ENCODE data around the gene CCDC91.
"Not testable (repeated sequence)": the region's sequence is repeated elsewhere in the genome, so short reads cannot be mapped to it uniquely, and the experiment has no call there.

Gene CCDC91

DNA sequence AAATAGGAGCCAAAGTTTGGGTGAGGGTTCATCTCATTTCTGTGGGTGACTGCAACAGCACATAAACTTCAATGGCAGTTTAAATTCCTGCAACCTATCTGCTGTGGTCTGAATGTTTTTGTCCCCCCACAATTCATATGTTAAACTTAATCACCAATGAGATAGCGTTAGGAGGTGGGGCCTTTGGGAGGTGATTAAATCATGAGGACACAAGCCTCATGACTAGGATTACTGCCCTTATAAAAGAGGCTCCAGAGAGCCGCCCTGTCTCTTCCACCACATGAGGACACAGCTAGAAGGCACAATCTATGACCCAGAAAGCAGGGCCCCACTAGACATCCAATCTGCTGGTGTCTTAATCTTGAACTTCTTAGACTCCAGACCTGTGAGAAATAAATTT lies 3.8 kb upstream of the CCDC91 start:
- no peak for DNase-seq

DNA sequence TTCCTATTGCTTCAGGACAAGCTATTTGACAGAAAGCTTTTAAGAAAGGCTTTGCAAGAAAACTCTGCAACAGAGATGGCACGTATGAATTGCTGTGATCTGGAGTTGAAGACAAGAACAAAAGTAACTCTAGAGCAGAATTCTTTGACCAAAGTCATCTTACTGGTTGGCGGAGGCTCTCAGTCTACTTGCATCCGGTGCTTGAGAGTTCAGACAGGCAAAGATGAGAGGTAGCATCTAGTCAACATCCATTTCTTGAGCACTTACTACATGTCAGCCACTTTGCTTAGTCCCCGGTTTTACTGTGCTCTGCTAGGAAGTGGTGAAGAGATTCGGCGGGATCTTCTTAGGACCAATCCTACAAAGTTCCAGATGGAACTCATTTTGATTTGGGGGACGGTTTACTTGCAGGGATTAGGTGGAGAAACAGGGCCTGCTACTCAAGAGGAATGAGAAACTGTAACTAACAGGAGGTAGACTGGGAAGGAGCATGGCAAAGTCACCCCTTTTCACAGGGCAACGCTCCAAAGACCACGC lies 404 bp upstream of the CCDC91 start:
- DNase-seq: peak; percentile 15

GRCh38 chr12:28191051-28192048 lies 1.1 kb downstream of the CCDC91 start:
- peak; percentile 64 for DNase-seq

DNA sequence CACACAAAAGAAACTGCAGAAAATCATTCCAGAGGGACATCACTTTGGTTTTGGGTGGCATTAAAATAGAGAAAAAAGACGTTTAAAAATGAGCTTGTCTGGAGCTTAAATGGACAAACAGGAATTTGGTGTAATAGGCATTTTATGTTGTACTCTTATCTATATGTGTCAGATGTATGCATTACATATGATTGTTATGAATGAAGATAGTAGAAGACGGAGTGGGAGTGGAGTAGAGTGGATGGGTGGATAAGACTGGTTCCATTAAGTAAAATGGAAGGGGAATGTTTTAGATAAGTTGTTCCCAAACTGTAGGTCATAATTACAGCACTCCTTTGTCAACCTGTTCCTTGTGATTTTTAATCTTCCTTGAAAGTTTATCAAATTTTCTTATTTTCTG lies 1.9 kb downstream of the CCDC91 start:
- no peak for DNase-seq

DNA sequence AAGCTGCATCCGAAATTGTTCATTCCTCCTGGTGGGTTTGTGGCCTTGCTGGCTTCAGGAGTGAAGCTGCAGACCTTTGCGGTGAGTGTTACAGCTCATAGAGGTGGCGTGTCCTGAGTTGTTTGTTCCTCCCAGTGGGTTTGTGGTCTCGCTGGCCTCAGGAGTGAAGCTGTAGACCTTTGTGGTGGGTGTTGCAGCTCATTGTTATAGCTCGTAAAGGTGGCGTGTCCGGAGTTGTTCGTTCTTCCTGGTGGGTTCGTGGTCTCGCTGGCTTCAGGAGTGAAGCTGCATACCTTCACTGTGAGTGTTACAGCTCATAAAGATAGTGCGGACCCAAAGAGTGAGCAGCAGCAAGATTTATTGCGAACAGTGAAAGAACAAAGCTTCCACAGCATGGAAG lies 4.4 kb downstream of the CCDC91 start:
- DNase-seq: not testable (repeated sequence)

DNA sequence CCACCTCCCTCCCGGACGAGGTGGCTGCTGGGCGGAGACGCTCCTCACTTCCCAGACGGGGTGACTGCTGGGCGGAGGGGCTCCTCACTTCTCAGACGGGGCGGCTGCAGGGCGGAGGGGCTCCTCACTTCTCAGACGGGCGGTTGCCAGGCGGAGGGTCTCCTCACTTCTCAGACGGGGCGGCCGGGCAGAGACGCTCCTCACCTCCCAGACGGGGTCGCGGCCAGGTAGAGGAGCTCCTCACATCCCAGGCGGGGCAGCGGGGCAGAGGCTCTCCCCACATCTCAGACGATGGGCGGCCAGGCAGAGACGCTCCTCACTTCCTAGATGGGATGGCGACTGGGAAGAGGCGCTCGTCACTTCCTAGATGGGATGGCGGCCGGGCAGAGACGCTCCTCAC lies 10.9 kb downstream of the CCDC91 start:
- not testable (repeated sequence) for DNase-seq

DNA sequence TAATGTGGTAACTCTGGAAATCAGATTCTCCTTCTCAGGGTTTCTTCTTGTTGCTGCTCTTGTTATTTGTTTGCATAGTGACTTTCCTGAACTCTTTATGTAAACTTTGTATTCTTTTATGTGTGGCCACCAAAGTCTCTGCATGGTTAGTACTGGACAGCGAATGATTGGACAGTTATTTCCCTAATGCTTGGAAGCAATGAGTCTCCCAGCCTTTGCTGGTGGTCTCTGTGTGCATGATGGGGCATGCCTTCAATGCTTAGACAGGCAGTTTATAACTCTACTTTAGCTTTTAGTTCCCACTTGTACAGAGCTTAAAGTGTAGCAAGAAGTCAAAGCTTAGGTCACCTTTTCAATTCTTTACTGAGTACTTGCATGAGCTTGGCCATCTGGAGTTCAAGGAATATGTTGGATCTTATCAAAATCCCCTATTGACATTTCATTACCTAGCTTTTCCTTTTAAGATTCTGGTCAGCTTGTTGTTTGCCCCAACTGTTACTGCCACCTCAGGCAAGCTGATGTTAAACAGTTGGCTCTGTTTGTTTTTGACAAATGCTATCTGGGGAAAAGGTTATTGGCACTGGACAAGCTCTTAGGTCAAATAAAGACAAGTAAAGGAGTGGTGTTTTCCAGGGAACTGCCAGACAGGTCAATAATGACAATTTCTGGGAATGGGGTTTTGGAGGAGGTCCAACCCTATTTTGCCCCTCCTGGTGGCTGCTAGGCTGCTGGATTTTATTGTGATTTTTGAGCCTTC lies 12.3 kb downstream of the CCDC91 start:
- DNase-seq: no peak

GRCh38 chr12:28209782-28210181 lies 19.5 kb downstream of the CCDC91 start:
- DNase-seq: no peak

- DNase-seq: no peak
These were observed 21.9 kb downstream of the CCDC91 start for GRCh38 chr12:28212182-28212581.

DNA sequence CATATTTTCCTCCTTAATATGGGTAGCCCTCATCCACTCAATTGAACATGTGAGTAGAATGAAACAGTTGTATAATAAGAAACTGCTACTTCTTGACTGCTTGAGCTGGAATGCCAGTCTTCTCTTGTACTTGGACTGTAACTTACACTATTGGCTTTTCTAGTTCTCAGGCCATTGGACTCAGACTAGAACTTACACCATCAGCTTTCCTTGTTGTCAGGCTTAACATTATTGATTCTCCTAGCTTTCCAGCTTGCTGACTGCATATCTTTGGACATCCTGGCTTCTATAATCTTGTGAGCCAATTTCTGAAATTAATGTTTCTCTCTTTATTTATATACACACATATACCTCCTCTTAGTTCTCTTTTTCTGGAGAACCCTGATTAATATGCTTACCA lies 24.8 kb downstream of the CCDC91 start:
- DNase-seq: no peak

DNA sequence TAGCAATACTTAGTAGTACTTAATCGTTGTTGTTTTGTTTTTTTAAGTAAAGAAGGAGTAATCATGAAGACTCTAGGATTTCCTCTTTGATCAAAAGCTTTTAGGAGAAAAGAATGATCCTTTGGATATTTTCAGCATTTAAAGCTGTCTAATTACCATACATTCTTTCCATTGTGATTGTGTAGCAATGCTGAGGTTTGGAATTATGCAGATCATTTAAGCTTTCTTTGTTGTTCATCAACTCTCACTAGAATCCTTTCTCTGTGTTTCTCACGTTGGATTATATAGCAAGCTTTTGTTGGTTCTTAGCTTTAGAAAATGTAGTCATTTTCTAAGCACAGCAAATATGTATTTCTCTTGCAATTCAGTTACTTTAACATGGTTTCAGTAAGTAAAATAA lies 25.8 kb downstream of the CCDC91 start:
- no peak for DNase-seq

- no peak for DNase-seq
These were observed 27.5 kb downstream of the CCDC91 start for GRCh38 chr12:28217805-28218204.

- no peak for DNase-seq
These were observed 28.6 kb downstream of the CCDC91 start for GRCh38 chr12:28218875-28219274.

DNA sequence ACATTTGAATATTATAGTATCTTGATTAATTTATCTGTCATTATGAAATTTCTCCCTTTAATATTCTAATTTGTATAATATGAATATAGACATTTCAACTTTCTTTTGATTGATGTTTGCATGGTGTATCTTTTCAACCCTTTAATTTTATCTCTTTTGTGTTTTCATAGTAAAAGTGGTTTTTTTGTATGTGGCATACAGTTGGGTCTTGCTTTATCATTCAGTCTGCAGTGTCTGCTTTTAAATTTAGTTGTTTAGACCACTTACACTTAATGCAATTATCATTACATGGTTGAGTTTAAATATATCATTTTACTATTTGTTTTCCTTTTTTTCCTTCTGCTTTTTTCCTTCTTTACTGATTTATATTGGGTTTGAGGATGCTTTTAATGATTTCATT lies 29.6 kb downstream of the CCDC91 start:
- no peak for DNase-seq

DNA sequence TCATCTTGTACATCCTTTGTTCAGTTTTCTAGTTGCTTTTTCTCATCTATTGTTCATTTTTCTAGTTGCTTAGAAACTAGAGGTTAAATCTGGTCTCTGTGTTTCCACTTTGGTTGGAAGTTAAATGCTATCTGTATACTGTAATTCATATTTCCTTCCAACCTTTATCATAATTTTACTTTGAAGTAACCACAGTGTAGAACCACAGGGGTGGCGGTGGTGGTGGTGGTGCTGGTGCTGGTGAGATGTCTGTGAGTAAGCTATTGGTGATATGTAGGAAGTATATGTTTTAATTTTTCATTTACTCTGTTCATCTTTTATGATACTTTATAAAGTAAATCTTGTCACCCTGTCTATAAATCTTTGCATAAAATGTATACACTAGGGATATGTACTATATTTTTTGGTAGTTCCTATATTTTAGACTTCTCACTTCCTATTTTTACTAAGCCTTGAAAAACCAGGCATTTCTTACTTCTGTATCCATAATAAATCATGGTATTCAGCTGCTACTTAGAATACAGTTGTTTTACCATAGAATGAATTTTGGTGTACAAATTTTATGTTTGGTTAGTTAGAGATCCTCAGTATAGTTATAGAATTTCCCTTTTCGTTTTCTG lies 31.9 kb downstream of the CCDC91 start:
- peak; percentile 76 for DNase-seq

GRCh38 chr12:28223025-28223554 lies 32.8 kb downstream of the CCDC91 start:
- peak; percentile 77 for DNase-seq

DNA sequence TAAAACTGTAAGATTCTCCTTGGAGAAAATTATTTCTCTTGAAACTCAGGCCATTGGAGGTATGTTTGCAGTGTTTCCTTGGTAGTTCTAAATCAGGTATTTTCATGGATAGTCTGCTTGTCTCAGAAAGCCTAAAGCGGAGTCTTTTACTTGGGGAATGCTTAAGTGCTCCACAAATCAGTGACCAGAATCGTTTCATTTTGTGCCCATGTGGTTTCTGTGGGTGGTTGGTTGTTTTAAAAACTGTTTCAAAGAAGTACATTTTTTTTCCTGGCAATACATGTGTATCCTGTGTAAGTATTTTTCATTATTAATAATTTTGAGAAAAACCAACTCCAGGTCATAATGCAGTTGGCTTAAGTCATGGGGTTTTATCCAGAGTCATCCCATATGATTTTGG lies 33.6 kb downstream of the CCDC91 start:
- peak; percentile 74 for DNase-seq

- no peak for DNase-seq
These were observed 36.4 kb downstream of the CCDC91 start for GRCh38 chr12:28226705-28227104.

GRCh38 chr12:28227251-28227650 lies 37.0 kb downstream of the CCDC91 start:
- no peak for DNase-seq

DNA sequence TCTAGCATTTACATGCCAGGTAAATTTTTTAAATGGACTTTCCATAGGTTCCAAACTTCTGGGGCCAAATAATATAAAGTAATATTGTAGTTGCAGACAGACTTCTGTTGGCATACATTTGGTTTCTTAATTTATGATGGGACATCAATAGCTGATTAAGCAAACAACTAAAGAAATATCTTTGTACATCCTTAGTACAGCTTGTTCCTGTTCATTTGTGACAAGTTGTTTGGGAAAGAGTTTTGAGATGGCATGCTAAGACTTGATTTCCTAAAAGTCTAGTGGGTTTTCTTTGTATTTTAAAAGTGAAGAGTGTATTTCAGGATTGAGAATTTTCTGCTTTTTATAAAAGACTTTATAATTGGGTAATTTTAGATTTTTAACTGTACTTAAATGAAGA lies 41.0 kb downstream of the CCDC91 start:
- no peak for DNase-seq

DNA sequence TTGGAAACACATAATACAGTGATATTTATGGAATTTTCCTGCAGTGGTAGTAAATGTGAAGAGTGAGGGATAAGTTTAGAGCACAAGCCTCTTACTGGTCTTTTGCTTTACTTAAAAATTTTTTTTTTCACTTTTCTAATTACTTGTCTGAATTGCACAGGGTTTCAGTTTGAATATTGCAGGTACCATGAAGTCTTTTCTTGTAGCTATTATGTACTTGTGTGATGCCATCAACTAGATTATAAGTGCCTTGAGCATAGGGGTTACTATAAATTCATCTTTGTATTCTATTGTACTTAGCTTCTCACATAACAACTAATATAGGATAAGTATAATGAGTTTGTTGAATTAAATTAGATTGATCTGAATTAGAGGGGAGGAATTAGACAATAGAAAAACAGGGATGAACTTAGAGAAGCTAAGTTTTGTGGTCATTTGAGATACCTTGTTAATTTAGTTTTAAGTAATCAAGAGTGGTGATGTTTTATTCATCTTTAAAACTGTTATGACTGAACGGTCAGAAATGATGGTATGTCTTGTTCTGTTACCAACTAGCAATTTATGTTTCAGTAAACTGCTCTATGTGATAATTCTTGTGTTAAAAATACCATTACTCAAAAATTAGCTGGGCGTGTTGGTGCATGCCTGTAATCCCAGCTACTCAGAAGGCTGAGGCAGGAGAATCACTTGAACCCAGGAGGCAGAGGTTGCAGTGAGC lies 42.1 kb downstream of the CCDC91 start:
- peak; percentile 43 for DNase-seq

DNA sequence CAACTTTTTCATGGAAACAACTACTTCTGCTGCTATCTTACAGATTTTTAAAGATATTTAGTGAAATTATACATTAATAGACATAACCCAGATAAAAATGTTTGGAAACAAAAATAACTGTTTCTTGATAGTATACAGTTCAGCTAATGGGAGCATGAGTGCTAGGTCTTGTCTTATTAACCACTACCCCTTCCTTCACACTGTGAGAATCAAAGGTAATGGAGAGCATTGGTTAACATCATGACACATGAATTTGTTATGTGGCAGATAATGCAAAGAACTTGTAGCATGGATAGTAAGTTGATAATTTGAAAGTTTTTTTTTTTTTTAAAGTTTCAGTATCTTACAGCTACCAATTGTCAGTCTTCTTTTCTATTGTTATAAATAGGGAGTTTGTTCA lies 44.2 kb downstream of the CCDC91 start:
- DNase-seq: no peak
